GM18861 (cell line): ENCODE data around the gene FBXO44.

Source experiments
- ATAC-seq: cut with Tn5 transposase; IDR thresholded peaks from one replicate; pipeline ENCODE4 v1.9.1; 2021; ENCODE audit not compliant: unreplicated experiment

FBXO44 gene

DNA sequence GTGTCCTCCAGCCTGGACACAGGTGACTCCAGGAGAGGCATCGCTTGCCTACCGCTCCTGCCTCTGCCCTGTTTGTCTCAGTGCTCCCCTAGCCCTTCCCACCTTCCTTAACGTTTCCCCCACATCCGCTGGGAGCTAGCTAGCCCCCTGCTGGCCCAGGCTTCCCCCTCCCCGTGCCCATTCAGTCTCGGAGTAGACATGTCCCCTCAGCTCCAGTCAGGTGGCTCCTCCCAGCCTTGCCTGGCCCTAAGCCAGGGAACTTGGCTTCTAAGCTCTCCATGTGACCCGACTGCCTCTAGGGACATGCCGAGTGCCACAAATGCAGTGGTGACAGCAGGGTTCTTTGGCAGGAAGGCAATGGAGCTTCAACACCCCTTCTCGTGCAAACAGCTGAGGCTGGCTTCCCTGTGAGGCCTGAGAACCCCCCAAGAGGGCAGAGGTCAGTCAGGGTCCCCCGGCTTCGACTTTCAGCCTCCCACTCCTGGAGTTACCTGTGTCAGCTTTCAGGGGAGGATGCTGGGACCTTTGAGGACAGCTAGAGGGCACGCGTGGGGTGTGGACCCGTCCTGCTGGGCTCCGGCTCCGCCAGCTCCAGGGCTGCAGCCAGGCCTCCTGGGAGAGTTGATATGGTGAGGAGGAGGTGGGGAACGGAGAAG lies 53.1 kb downstream of the FBXO44 start:
- no peak for ATAC-seq

DNA sequence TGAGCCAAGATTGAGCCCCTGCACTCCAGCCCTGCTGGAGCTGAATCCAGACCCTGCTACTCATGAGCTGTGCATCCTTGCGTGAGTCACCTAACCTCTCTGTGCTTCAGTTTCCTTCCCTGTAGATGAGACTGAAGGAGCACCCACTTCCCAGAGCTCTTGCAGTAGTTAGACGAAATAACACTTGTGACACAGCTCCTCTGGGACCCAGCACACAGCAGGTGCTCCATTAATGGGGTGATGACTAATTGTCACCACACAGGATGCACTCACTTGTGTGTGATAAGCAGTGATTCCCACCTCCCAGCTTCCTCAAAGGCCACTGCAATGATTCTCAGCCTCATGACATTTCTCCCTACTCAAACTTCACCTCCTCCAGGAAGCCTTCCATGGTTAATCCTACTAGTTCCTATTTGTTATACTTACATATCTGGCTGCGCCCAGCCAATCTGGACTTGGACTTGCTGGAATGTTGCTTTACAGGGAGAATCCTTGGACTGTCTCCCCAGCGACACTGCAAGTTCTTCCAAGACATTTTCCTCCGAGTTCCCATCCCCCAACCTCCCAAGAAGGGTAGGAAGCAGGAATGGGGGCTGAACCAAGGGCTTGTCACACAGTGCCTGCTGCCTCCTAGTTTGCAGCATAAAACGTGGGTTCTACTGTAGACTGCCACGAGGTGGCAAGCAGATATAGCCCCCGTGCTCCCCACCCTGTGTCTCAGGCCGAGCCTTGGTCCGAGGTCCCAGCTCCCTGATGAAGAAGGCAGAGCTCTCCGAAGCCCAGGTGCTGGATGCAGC lies 54.1 kb downstream of the FBXO44 start:
- ATAC-seq, result no peak

DNA sequence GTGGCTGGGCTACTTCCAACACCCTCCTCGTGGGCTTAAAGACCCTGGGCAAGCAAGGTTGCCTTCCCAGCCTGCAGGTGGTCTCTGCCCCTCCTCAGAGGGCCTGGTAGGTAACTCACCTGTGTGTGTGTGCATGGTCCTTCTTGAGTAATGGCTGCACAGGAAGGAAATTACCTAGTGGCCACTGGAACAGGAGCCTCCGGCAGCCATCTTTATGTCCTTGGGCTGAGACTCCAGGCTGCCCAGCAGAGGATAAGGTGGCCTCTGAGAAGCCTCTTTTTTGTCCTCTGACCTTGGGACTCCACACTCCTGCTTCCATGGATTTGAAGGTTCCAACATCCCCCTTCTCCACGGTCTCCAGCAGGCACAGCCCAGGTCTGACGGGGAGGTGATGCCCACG lies 56.8 kb downstream of the FBXO44 start:
- ATAC-seq, result no peak

DNA sequence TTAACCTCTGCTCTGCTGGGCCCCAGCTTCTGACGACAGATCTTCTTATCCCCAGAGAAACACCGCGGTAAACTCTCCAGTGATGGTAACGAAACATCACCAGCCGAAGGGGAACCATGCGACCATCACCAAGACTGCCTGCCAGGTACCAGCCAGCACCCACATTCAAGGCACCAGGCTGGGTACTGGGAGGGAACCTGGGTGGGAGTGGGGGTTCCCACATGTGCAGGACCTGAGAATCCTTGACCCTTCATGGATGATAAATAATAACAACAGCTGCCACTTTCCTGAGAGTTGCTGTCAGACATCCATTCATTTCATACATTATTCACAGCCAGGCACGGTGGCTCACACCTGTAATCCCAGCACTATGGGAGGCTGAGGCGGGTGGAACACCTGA lies 57.6 kb downstream of the FBXO44 start:
- no peak for ATAC-seq
